ENCODE data around the gene SFTA2. TPM values are rescaled to one million over a fixed set of nuclear protein-coding genes. Genes with fewer than 3 reads are reported as not detected.
A peak's percentile ranks its signal among the peaks of the same experiment; 100 is the strongest.

Gene SFTA2
- total RNA-seq, 4 donors from 2014 or later: 3.5 TPM; not detected in 3

DNA sequence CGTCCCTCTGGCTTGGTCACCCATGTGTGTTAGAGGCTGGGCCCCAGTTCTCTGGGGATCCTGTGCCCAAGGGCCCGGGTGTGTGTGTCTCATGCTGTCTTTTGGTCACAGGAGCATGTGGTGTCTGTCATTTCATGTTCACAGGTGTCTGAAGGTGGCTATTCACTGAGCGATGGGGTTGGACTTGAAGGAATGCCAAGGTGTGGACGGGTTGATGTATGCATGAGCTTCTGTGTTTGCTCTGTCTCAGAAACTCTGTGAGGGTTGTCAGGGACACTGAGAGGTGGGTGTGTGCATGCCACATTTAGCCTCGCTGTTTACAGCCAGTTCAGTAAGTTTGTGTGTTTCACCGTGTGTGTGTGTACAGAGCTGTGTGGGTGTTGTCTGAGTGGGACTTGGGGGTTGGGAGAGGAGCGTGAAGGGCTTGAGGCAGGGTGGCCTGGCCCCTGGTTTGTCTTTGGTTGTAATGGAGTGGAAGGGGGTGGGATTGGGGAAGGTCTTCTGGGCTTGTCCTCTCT, 46.4 kb downstream of the SFTA2 start:
- TF ChIP-seq POLR2A (IDR thresholded peaks at IDR 0.05) (no peak), CTCF (IDR thresholded peaks at IDR 0.05) (no peak)
- intact Hi-C loops (cut with DNase I): loop anchor here (10.0 kb wide), 2 partner anchors 141 to 211 kb away; partner anchors contain the start of genes DHX16, FLOT1 and IER3
- Histone ChIP-seq H3K36me3 (peaks cover 6 to 16% of the 10 kb centered on the region in 2 donors), H3K4me1 (peaks cover 34 to 56% of the 10 kb centered on the region in 2 donors), H3K9me3 (no peaks in the 10 kb centered on the region), H3K27me3 (no peaks in the 10 kb centered on the region), H3K27ac (peak overlapping the region; percentile 91 to 98 (median 96)), H3K4me3 (replicated peaks in 1 of 3) (peak overlapping the region in 2 of 3 donors; percentile 1 to 78)
- WGBS, 2 donors: 21 to 37% methylated on average over 7 of the region's 7 CpGs
- peak; percentile 52 for DNase-seq

DNA sequence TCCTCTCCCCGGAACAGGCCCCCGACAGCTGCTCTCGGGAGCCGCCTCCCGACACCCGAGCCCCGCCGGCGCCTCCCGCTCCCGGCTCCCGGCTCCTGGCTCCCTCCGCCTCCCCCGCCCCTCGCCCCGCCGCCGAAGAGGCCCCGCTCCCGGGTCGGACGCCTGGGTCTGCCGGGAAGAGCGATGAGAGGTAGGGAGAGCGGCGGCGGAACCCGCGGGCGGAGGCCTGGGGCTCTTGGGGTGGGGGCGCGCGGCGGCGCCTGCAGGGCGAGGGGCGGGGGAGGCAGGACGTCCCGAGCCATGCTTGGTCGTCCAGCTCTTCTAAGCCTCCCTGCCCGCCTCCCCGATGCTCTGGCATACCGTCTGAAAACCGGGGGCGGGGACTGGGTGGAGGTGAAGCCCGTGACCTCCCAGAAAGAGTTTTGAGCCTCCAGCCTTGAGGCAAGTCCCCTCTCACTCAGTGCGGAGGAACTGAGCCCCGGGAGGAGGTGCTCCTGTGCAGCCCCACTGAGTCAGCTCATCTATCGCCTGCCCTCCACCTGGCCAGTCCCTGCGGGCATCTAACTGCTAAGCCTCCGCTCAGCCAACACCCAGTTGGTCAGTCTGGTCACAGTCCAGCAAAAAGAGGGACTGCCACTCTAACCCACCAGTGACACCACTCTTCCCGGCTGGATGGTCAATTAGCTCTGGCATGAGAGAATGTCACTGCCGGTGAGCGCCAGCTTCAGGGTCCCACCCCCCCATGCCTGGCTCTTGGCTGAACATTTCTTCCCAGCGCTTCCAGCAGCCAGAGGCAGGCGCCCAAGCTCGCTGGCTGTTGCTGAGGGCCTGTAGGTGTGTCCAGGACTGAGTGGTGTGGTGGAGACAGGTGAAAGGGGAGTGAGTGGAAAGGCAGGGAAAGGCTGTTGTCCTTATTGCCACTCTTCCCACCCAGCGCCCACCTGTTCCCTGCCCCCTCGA, 47.2 kb downstream of the SFTA2 start:
- peak in 1 of 2 donors; percentile 60 for TF ChIP-seq POLR2A (IDR thresholded peaks at IDR 0.05)
- no peak for TF ChIP-seq CTCF (IDR thresholded peaks at IDR 0.05)
- intact Hi-C loops (cut with DNase I): loop anchor here (10.0 kb wide), 2 partner anchors 140 to 210 kb away; partner anchors contain the start of genes DHX16, FLOT1 and IER3
- Histone ChIP-seq H3K27ac (peak overlapping the region; percentile 91 to 98 (median 96)), H3K9me3 (no peaks in the 10 kb centered on the region), H3K4me1 (peaks cover 34 to 56% of the 10 kb centered on the region in 2 donors), H3K27me3 (no peaks in the 10 kb centered on the region), H3K4me3 (replicated peaks in 1 of 3) (peak overlapping the region; percentile 1 to 78 (median 57)), H3K36me3 (peaks cover 3 to 11% of the 10 kb centered on the region in 2 donors)
- DNase-seq: peak; percentile 87 to 88
- WGBS, 2 donors: 5 to 23% methylated on average over 10 to 13 of the region's 59 CpGs

DNA sequence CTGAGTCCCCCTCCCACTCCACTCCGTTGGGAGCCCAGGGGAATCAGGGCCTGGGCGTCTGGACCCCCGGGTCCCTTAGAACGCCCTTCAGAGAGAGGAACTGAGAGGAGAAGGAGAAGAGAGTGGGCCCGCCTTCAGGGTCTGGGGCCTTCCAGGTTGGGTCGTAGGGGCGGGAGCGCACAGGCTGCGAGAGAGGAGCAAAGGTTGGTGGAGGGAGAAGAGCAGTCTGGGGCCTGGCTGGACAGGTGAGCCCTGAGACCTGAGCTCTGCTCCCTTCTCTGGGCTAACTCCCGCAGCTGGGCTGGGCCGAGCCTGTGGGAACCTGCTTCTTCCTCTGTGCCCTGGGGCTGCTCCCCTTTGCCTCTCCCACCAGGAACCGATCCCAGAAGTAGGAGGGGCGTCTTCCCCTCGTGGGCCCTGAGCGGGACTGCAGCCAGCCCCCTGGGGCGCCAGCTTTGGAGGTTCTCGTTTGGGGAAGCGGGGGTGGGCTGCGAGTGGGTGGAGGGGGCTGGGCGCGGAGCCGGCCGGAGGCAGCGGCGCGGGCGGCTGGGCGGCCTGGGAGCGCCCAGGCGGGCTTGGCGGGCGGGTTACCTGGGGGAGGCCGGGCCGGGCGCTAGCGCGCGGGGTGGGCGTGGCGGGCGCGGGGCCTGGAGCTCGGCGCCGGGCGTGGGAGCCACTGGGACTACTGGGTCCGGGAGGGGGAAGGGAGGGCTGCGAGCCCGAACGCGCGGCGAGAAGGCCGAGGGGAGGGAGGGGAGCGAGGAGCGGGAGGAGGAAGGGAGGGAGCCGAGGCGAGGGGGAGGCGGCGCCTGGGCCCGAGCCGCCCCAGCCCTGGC, 48.1 kb downstream of the SFTA2 start, which contains the start of gene DDR1:
Gene DDR1, plus strand, starts transcription at position 835 of the 836 bp plus-strand sequence. CDS start 4,211 bp downstream, outside the sequence.
- Histone ChIP-seq H3K27ac (peak within 1 kb of the TSS; percentile 91 to 98 (median 96)), H3K9me3 (no peaks in the 10 kb centered on the region), H3K36me3 (peaks cover under 1 to 2% of the 10 kb centered on the region in 2 donors), H3K4me1 (peaks cover 34 to 56% of the 10 kb centered on the region in 2 donors), H3K4me3 (replicated peaks in 1 of 3) (peak within 1 kb of the TSS; percentile 1 to 78 (median 57)), H3K27me3 (no peaks in the 10 kb centered on the region)
- WGBS, 2 donors: 21 to 23% methylated on average over 12 to 29 of the region's 62 CpGs
- TF ChIP-seq CTCF (IDR thresholded peaks at IDR 0.05): no peak
- peak in 1 of 2 donors; percentile 42 for TF ChIP-seq POLR2A (IDR thresholded peaks at IDR 0.05)
- intact Hi-C loops (cut with DNase I): loop anchor here (10.0 kb wide), 2 partner anchors 139 to 209 kb away; partner anchors contain the start of genes DHX16, FLOT1 and IER3
- peak; percentile 83 to 87 for DNase-seq

GRCh38 chr6:30882759-30883684, 48.9 kb downstream of the SFTA2 start:
- DNase-seq: peak; percentile 90 to 91
- Histone ChIP-seq H3K36me3 (no peaks in the 10 kb centered on the region), H3K4me3 (replicated peaks in 1 of 3) (peak overlapping the region in 1 of 3 donors; percentile 78), H3K9me3 (no peaks in the 10 kb centered on the region), H3K4me1 (peaks cover 34 to 59% of the 10 kb centered on the region in 2 donors), H3K27ac (peak overlapping the region; percentile 91 to 98 (median 96)), H3K27me3 (no peaks in the 10 kb centered on the region)
- peak in 1 of 2 donors; percentile 57 for TF ChIP-seq POLR2A (IDR thresholded peaks at IDR 0.05)
- TF ChIP-seq CTCF (IDR thresholded peaks at IDR 0.05): no peak
- intact Hi-C loops (cut with DNase I): loop anchor here (10.0 kb wide), 2 partner anchors 138 to 208 kb away; partner anchors contain the start of genes DHX16, FLOT1 and IER3
- WGBS, 2 donors: 19 to 26% methylated on average over 10 to 14 of the region's 15 CpGs
